Measurements from ENCODE around the gene DYRK1A.

Gene DYRK1A

DNA sequence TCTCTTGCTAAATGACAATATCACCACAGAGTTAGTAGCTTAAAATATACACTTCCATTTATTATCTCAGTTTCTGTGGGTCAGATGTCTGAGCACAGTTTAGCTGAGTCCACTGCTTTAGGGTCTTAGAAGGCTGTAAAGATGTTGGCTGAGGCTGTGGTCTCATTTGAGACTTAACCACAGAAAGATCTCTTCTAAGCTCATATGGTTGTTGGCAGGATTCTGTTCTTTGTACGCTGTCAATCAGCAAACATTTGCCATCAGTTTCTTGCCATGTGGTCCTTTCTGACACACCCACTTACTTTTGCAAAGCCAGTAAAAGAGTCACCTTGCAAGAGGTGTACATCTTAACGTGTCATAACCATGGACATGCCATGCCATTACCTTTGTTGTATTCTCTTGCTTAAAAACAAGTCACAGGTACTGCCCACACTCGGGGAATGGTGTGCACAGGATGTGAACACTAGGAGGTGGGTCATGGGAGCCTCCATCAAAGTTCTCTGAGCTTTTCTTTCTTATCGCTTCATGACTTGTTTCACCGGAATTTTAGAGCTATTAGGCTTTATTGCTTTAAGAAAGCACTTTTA, 18.7 kb downstream of the DYRK1A start:
- DNase-seq: no peak

DNA sequence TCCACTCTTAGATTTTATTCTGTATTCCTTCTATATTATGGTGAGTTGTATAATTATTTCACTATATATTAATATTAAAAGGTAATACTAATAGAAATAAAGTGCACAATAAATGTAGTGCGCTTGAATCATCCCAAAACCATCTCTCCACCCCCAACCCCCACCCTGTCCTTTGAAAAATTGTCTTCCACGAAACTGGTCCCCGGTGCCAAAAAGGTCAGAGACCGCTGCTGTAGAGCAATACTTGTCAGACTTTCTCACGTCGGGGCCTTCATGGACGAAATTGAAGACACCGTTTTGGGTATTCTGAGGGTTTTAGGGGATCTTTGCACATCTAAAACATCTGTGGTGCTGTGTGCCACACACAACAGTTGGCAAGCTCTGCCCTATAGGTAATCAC, 19.6 kb downstream of the DYRK1A start:
- DNase-seq: no peak

DNA sequence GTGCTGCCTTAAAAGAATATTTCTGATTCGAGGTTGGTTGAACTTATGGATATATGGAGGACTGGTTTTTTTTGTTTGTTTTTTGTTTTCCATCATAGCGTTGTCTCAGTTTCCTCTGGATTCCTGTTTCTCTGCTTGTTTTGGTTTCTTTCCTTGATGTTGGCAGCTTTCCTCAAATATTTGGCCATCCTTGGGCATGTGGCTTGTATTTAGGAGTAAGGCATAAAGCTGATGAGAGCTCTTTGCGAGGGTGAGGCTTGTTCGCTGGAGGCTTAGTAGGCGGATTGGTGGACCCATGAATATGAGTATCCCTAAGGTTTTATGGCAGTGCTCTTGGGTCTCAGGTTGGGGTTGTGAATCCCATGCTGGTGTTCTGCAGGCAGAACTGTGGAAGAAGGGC, 22.9 kb downstream of the DYRK1A start:
- no peak for DNase-seq

DNA sequence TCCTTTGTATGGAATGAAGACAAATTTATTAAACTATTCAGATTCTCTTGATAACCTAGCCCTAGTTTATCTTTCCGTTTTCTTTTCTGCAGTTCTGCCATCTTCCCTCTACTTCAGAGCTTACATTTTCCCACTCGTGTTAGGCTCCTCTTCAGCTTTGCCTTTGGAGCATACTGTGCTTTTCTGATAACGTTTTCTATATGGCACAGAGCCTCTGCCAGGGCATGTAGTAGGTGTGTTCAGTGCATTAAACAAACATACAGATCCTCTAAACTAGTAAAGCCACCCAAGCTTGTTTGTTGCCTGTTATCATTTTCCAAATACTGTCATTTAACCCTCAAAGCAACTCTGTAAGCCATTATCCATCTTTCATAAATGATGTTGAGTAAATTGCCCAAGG, 25.1 kb downstream of the DYRK1A start:
- no peak for DNase-seq

DNA sequence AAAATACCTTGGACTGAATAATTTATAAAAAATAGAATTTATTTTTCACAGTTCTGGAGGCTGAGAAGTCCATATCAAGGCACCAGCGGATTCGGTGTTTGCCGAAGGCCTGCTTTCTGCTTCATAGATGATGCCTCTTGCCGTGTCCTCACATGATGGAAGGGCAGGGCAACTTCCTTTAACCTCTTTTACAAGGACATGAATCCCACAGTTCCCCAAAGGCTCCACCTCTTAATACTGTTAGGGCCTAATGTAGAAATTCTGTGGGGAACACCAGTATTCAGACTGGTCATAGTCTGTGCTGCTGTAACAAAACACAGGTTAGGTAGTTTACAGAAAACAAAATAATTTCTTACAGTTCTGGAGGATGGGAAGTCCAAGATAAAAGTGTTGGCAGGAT, 25.9 kb downstream of the DYRK1A start:
- DNase-seq: no peak

DNA sequence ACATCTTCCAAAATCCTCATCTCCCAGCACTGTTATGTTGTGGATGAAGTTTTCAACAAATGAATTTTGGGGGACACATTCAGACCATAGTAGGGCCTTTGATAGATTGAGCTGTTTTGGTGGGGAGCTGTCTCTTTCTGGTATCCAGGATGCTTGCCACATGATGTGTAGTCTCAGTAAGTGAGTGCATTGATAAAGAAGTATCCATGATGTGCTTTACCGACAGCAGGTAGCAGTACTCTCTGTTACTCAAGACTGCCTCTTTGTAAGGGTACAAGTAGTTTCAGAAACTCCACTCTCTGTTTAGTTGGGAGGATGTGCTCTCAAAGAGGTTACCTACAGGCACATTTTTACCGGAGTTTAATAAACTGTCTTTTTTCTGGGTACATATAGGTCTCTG, 26.5 kb downstream of the DYRK1A start:
- no peak for DNase-seq

DNA sequence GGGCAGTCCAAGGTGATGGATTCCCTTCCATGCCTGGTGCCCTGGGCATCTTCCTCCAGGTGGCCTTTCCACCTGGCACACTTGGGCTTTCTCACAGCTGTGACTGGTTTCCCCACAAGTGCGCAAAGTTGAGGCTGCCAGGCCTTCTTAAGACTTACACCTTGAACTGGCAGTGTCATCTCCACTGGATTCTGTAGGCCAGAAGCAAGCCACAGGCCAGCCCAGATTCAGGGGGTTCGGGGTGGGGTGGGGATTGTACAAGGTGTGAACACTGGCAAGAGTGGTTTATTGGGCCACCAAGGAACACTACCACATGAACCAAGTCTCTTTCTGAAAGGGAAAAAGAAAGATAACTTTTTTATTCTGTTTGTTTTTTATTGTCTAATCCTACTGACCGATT, 27.2 kb downstream of the DYRK1A start:
- no peak for DNase-seq

DNA sequence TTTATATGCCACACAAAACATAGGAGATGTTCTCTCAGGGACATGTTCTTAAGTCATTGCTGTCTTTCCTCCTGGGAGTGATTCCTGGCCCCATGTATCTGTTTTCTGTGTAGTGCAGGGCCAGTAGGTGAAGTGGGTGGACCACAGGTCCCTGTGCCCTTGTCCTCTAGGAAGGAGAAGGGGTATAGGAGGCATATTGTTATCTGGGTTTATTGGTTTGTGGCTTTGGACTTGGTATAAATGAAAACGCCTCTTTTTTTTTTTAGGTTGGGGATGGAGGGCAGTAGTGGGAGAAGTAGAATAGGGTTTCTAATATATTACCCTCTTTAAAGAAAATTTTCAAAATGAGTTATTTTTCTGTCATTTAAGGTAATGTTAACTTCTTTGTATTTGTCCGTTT, 29.4 kb downstream of the DYRK1A start:
- no peak for DNase-seq

DNA sequence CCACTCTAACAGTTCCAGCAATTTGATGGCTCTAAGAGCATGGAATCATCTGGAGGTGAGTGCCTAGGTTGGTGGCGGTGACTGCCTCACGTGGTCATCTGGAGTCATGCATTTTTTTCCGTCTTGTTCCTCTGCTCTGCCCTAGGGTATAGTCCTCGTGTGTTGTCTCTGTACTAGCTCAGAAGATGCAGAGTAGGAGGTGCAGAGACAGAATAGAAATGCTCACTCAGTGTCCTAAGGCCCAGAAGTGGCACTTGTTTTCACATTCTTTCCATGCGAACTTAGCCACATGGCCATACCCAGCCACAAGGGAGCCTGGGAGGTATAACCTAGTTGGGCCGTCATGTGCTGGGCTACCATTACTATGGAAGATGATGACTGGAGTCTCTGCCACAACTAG, 30.3 kb downstream of the DYRK1A start:
- no peak for DNase-seq

DNA sequence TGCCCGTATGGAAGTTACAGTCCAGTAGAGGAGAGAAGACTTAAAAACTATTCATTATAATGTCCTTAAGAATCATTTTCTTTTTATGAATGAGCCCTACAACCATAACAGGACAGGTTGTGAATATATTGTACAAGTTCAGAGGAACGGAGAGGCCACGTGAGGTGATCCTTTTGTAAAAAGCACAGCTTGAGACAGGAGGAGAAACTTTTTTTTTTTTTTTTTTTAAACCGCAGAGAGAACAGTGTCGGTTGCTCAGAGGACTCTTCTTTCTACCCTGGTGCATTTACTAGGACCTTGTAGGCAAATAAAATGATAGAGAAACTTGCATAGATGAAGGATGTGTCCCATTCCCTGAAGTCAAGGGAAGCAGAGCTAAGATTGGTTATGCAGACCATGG, 32.1 kb downstream of the DYRK1A start:
- no peak for DNase-seq

DNA sequence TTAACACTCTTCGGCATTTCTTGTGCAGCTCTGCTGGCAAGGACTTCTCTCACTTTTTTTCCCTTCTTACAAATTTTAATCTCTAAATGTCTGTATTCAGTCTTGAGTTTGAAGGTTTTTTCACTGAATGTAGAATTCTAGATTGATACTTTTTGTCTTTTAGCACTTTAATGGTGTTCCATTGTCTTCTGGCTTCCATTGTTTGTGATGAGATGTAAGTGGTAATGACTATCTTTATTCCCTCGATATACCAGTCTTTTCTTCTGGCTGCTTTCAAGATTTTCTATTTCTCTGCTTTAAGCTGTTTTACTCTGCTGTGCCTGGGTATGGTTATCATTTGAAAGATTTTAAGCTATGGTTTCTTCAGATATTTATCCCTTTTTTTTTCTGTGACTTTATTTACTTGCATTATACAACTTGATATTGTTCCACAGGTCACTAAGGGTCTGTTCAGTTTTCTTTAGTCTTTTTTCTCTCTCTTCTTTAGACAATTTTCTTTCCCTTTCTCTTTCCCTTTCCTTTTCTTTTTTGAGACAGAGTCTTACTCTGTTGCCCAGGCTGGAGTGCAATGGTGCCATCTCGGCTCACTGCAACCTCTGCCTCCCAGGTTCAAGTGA, 35.8 kb downstream of the DYRK1A start:
- no peak for DNase-seq

DNA sequence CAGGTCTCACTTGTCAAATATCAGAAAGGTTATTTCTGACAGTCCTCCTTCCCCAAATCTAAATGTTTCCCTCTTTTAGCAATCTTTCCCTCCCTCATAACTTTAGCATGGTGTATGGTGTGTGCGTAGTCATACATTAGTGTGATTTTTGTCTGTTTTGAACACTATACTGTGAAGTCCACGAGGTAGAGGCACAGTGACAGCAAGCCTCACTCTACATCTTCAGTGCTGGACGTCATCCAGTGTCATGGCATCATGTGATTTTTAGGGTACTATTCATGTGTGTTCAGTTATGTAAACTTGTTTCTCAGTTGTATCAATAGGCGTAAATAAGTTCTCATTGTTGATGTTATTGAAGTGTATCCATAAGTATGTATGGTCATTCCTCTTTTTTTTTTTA, 39.1 kb downstream of the DYRK1A start:
- DNase-seq: no peak

DNA sequence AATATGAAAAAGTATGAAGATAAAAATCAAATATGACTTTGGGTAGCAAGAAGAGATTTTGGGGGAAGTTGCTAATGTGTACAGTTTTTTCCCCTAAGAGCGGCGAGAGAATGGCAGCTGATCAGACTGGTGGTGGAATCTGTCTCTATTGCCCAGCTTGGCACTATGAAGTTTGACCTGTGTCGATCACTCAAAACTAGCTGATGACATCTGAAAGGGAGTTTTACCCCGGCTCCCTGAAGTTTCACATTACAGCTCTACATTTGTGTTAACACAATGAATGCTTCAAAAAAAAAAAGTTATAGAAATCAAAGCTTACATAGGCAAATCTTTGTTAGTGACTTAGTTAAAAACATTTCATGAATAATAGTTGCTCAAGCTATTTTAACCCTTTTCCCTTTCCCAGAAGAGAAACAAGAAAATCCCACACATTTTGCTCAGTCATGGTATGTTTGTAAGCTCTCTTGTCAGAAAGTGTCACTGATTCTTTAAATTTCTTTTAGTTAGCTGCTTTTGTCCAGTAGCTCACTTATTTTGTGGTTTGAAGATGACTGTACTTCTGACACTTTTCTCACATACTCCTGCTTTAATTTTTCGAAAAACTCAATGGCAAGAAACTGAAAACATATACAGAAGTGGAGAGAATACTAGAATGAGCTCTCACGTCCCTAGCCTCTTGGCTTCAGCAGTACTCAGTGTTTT, 41.3 kb downstream of the DYRK1A start:
- DNase-seq: no peak

DNA sequence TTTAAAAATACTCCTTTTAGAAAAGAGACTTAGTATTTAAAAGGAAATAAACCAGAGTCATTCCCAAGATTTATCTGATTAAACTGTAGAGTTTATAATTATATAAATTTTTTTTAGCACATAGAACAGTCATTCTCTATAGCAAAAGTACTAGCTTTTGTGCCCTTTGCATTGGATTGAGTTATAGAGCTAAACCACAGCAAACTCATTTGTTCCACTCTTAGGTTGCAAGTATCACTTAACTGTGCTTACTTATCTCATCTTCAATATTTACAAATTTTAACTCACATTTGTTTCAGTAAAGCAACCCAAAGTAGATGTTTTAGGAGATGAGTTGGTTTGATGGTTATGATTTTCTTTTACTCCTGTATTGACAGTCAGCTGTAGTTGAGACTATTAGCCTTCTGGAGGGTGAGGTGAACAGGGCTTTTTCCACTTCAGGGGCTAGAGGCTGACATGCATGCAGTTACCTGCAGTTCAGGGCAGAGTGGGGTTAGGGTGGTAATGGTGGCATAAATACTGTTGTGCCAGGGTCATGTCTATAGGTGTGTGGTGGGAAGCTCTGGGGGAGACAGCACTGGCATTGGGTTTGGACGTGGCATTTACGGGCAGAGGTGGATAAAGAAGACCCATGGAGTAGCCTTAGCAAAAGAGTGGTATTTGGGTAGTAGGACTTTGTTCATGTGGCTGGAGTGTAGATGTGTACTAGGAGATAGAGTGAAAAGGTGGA, 42.1 kb downstream of the DYRK1A start:
- no peak for DNase-seq

DNA sequence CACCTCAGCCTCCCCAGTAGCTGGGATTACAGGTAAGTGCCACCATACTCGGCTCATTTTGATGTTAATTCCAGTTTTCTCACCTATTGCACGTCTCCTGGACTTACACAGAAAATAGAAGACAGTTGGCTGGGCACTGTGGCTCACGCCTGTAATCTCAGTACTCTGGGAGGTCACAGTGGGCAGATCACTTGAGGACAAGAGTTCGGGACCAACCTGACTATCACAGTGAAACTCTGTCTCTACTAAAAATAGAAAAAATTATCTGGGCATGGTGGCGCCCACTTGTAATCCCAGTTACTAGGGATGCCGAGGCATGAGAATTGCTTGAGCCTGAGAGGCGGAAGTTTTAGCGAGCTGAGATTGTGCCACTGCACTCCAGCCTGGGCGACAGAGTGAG, 44.1 kb downstream of the DYRK1A start:
- DNase-seq: no peak

DNA sequence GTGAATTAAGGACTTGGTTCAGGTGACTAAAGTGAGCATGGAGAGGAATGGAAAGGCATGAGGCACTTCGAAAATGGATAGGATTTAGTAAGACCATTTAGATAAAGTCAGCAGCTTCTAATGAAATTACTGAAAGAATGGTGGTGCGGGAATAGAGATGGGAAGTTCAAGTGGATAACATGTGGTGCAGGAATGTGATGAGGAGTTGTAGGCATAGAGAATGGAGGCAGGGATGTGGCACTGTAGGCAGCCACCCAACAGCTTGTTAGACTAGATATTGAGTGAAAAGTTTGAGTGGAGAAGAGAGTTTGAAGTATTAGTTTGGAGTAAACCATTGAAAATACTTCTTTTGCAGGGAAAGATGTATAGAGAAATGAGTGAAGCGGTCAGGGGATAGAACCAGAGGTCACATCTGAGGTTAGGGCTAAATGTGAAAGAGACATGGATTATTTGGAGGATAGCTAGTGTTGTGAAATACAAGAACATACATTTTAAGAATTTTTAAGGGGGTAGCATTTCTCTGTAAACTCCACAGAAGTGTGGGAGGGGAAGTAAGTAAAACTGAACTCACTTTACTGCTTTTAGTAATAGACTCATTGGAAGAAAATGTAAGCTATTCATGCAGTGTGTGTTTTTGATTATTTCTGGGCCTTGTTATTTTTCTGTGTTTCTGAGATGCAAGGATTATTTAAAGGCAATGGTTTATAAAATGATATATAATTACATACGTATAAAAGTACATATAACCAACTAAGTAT, 46.2 kb downstream of the DYRK1A start:
- peak; percentile 14 for DNase-seq

DNA sequence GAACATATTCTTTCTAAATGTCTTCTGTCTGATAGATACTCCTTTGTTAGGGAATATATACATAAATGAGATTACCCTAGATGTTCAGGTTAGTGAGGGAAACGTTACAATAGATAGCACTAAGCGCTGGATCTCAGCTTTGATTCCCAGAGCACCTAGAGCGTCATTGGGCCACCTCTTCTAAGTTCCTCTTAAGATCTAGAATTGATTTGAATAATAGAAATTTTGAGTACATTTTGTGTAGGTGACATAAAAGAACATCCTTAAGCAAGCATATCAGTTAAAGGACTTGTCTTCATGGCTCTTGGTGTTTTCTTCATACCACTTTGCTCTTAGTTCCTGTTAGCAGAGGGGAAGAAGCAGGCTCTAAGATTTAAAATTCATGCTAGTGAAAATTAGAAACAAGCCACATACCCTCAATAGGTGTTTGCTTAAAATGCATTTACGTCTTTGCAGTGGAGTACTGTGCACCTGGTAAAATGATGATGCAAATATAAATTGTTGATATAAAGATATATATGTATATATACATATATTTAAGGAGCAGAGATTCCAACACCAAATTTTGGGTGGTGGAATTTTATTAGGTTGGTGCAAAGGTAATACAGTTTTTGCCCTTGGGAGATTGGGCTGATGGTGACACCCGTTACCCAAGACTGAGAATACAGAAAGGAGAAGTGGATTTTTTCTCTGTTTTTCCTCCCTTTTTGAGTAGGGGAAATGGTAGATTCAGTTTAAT, 47.1 kb downstream of the DYRK1A start:
- no peak for DNase-seq

DNA sequence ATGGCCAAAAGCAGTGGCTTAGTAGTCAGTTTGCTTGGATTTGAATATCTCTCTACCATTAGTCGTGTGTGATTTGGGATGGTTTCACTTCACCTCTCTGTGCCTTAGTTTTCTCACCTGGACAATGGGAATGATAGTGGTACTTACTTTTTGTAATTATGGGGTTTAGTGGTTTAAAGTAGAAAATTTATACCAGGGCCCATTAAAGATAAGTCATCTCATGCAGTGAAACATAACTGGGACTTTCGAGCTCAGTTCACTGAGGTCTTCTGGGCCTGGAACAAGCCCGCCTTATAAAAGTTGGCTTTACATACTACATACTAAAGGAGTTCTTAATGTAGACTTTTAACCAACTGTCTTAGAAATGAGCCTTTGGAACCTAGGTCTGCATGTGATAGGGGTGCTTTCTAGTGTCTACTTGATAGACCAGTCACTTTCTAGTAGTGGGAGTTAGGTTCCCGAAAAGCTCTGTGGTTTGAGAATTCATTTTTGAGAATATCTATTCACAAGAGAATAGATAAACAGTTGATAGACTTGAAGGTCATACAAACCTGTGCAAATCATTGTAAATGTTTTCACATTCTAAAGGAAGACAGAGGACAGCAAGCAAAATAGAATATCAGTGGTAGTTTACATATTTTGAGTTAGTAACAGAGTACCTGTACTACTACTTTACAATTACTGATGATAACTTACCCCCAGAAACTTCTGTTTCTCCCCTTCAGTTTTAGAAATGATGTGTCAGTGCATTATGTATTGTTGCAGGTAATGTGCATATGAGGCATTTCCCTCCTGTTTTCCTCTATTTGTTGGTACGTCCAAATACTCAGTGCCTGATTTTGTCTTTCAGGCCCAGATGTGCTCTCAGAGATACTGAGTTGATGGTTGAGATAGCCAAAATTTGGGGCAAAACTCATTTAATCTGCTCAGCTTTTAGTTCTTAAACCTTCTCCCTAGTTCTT, 48.0 kb downstream of the DYRK1A start:
- DNase-seq: no peak

DNA sequence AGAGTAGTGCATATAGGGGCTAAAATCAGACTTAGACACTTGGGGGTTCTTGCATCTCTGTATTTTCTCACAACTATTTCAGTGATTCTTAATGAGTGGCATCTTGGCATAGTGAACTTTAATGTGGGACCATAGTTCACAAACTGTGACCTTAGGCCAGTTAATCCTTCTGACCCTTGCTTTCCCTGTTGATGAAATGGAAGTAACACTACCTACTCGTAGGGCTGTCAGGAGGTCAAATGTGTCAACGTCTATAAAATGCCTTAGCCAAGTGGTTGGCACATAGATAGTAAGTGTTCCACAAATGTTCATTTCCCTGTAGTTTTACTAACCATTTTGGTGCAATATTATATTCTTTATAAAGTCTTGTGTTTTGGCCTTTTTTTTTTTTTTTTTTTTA, 49.4 kb downstream of the DYRK1A start:
- DNase-seq: no peak

DNA sequence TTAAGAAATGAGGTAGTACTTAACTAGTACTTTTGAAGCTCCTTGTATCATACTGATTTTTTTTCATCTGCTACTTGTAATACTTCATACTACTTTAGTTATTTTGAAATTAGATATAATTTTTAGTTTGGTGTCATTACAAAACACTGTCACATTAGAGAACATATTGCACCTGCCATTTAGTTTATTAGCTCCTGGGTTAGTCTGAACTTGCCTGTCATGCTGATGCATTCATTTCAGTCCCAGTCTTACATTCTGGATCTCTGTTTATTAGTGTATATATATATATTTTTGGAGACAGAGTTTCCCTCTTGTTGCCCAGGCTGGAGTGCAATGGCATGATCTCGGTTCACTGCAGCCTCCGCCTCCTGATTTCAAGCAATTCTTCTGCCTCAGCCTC, 50.3 kb downstream of the DYRK1A start:
- DNase-seq: no peak

DNA sequence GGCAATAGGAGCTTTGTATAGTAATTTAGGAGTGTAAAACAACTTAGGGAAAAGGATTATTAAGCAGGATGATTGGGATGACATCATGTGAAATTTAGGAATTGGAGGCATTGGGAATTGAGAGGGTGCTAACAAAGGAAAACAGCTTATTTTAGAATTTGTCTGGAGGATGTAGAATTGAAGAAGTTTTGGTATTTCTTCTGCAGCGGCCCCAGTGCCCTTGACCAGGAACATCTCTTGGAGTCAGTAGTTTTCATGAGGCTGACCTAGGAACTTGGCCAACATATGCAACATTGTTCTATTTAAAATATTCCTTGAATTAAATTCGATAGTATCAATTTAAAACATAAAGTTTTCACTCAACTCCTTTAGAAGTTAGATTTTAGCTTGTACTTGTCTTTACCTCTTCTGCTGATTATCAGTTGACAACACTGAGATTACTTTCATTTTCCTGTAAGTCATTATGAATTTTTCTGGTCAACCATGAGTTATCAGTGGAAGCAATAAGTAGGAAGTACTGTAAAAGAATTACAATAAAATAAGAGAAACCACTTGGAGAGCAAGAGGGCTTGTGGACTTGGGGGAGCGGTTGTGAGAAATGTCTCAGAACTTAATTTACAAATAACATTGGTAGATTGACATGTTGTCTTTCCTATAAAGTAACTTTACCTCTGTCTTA, 52.8 kb downstream of the DYRK1A start:
- DNase-seq: no peak
